8988T (cell line): ENCODE data around the gene AGBL4.
"Not testable (repeated sequence)": the region's sequence is repeated elsewhere in the genome, so short reads cannot be mapped to it uniquely, and the experiment has no call there.

Experiments used
- DNase-seq: peaks from one replicate; pipeline ENCODE4 v3.0.0; 2011

AGBL4 gene

GRCh38 chr1:50023292-50024159 lies at the start of gene AGBL4:
Gene AGBL4, minus strand, starts transcription at chr1:50023954.
- no peak for DNase-seq

- DNase-seq = no peak
These were observed 43.1 kb upstream of the AGBL4 start for GRCh38 chr1:50066806-50067205.

GRCh38 chr1:50060279-50060678 lies 36.5 kb upstream of the AGBL4 start:
- DNase-seq = no peak

GRCh38 chr1:50048791-50049190 lies 25.0 kb upstream of the AGBL4 start:
- DNase-seq = no peak

GRCh38 chr1:50047916-50048694 lies 24.4 kb upstream of the AGBL4 start:
- DNase-seq = no peak

- no peak for DNase-seq
These were observed 14.6 kb upstream of the AGBL4 start for GRCh38 chr1:50038237-50038809.

GRCh38 chr1:50027794-50028193 lies 4.0 kb upstream of the AGBL4 start:
- no peak for DNase-seq

- no peak for DNase-seq
These were observed 28.0 kb downstream of the AGBL4 start for GRCh38 chr1:49995734-49996133.

GRCh38 chr1:49971088-49971487 lies 52.7 kb downstream of the AGBL4 start:
- DNase-seq = no peak

- DNase-seq = no peak
These were observed 72.4 kb downstream of the AGBL4 start for GRCh38 chr1:49951385-49951784.

GRCh38 chr1:49915301-49915700 lies 108.5 kb downstream of the AGBL4 start:
- not testable (repeated sequence) for DNase-seq

GRCh38 chr1:49906365-49906764 lies 117.4 kb downstream of the AGBL4 start:
- no peak for DNase-seq

GRCh38 chr1:49864581-49864980 lies 159.2 kb downstream of the AGBL4 start:
- DNase-seq = no peak

- DNase-seq = no peak
These were observed 169.0 kb downstream of the AGBL4 start for GRCh38 chr1:49854741-49855140.

GRCh38 chr1:49842596-49842995 lies 181.2 kb downstream of the AGBL4 start:
- no peak for DNase-seq

- no peak for DNase-seq
These were observed 182.0 kb downstream of the AGBL4 start for GRCh38 chr1:49841767-49842166.

- no peak for DNase-seq
These were observed 199.5 kb downstream of the AGBL4 start for GRCh38 chr1:49824261-49824660.

- DNase-seq = no peak
These were observed 206.1 kb downstream of the AGBL4 start for GRCh38 chr1:49817681-49818080.

GRCh38 chr1:49787013-49787412 lies 236.7 kb downstream of the AGBL4 start:
- DNase-seq = not testable (repeated sequence)

GRCh38 chr1:49765034-49765433 lies 258.7 kb downstream of the AGBL4 start:
- no peak for DNase-seq

GRCh38 chr1:49738118-49738517 lies 285.6 kb downstream of the AGBL4 start:
- DNase-seq = not testable (repeated sequence)

GRCh38 chr1:49728377-49728776 lies 295.4 kb downstream of the AGBL4 start:
- DNase-seq = no peak

- DNase-seq = no peak
These were observed 300.1 kb downstream of the AGBL4 start for GRCh38 chr1:49723662-49724061.
